HEK293 (cell line): ENCODE data around the gene SOS2.

Experiments used
- GLIS1 ChIP-seq: fragments of 450-650 bp; formaldehyde crosslinking; IDR thresholded peaks from 2 replicates; pipeline ENCODE4 v1.5.1; 2016; ENCODE audit warnings: missing biosample characterization, missing genetic modification characterization
- GLIS2 ChIP-seq: fragments of 450-650 bp; formaldehyde crosslinking; IDR thresholded peaks from 2 replicates; pipeline ENCODE4 v1.5.1; 2016; ENCODE audit warnings: missing biosample characterization, missing genetic modification characterization
- KLF1 ChIP-seq: fragments of 450-650 bp; formaldehyde crosslinking; IDR thresholded peaks from 2 replicates; pipeline ENCODE4 v1.5.1; 2016; ENCODE audit warnings: missing biosample characterization, missing genetic modification characterization
- KLF10 ChIP-seq: fragments of 450-650 bp; IDR thresholded peaks from 2 replicates; pipeline ENCODE4 v1.5.1; 2018; ENCODE audit warnings: missing biosample characterization, mild to moderate bottlenecking, missing genetic modification characterization
- KLF16 ChIP-seq: fragments of 450-650 bp; formaldehyde crosslinking; IDR thresholded peaks from 2 replicates; pipeline ENCODE4 v1.5.1; 2017; ENCODE audit warnings: missing biosample characterization, missing genetic modification characterization
- KLF7 ChIP-seq: fragments of 450-650 bp; formaldehyde crosslinking; IDR thresholded peaks from 2 replicates; pipeline ENCODE4 v1.5.1; 2016; ENCODE audit warnings: missing biosample characterization, missing genetic modification characterization, borderline replicate concordance
- KLF8 ChIP-seq: fragments of 450-650 bp; formaldehyde crosslinking; IDR thresholded peaks from 2 replicates; pipeline ENCODE4 v1.5.1; 2016; ENCODE audit warnings: missing biosample characterization, missing genetic modification characterization
- KLF9 ChIP-seq: fragments of 450-650 bp; formaldehyde crosslinking; IDR thresholded peaks from 2 replicates; pipeline ENCODE4 v1.5.1; 2016; ENCODE audit warnings: missing biosample characterization, missing genetic modification characterization, low read depth
- OSR2 ChIP-seq: fragments of 450-650 bp; formaldehyde crosslinking; IDR thresholded peaks from 2 replicates; pipeline ENCODE4 v1.5.1; 2016; ENCODE audit warnings: missing biosample characterization, missing genetic modification characterization
- PRDM10 ChIP-seq: fragments of 450-650 bp; formaldehyde crosslinking; IDR thresholded peaks from 2 replicates; pipeline ENCODE4 v1.5.1; 2016; ENCODE audit warnings: missing biosample characterization, missing genetic modification characterization
- SCRT2 ChIP-seq: fragments of 450-650 bp; formaldehyde crosslinking; IDR thresholded peaks from 2 replicates; pipeline ENCODE4 v1.5.1; 2016; ENCODE audit warnings: missing biosample characterization, missing genetic modification characterization
- SP2 ChIP-seq: fragments of 450-650 bp; formaldehyde crosslinking; IDR thresholded peaks from 2 replicates; pipeline ENCODE4 v1.5.1; 2016; ENCODE audit warnings: missing biosample characterization, missing genetic modification characterization
- SP3 ChIP-seq: fragments of 450-650 bp; formaldehyde crosslinking; IDR thresholded peaks from 2 replicates; pipeline ENCODE4 v1.5.1; 2016; ENCODE audit warnings: missing biosample characterization, missing genetic modification characterization
- SP7 ChIP-seq: fragments of 450-650 bp; formaldehyde crosslinking; IDR thresholded peaks from 2 replicates; pipeline ENCODE4 v1.5.1; 2016; ENCODE audit warnings: missing biosample characterization, missing genetic modification characterization
- YY1 ChIP-seq: fragments of 450-650 bp; formaldehyde crosslinking; IDR thresholded peaks from 2 replicates; pipeline ENCODE4 v1.5.1; 2018; ENCODE audit warnings: missing biosample characterization, missing genetic modification characterization
- ZBTB17 ChIP-seq: fragments of 450-650 bp; formaldehyde crosslinking; IDR thresholded peaks from 2 replicates; pipeline ENCODE4 v1.5.1; 2016; ENCODE audit warnings: missing biosample characterization, missing genetic modification characterization
- ZBTB21 ChIP-seq: fragments of 450-650 bp; formaldehyde crosslinking; IDR thresholded peaks from 2 replicates; pipeline ENCODE4 v1.5.1; 2017; ENCODE audit warnings: missing biosample characterization, missing genetic modification characterization
- ZFP69B ChIP-seq: fragments of 450-650 bp; formaldehyde crosslinking; IDR thresholded peaks from 2 replicates; pipeline ENCODE4 v1.5.1; 2016; ENCODE audit warnings: missing biosample characterization, missing genetic modification characterization
- ZNF169 ChIP-seq: fragments of 450-650 bp; formaldehyde crosslinking; IDR thresholded peaks from 2 replicates; pipeline ENCODE4 v1.5.1; 2016; ENCODE audit warnings: missing biosample characterization, missing genetic modification characterization
- ZNF239 ChIP-seq: fragments of 450-650 bp; formaldehyde crosslinking; IDR thresholded peaks from 2 replicates; pipeline ENCODE4 v1.5.1; 2016; ENCODE audit warnings: missing biosample characterization, missing genetic modification characterization
- ZNF335 ChIP-seq: fragments of 450-650 bp; formaldehyde crosslinking; conservative IDR thresholded peaks from 2 replicates; pipeline ENCODE4 v1.5.1; 2016; ENCODE audit warnings: missing biosample characterization, missing genetic modification characterization
- ZNF341 ChIP-seq: fragments of 450-650 bp; formaldehyde crosslinking; IDR thresholded peaks from 2 replicates; pipeline ENCODE4; 2016; ENCODE audit warnings: low read depth, missing biosample characterization, missing genetic modification characterization
- ZNF473 ChIP-seq: fragments of 450-650 bp; formaldehyde crosslinking; IDR thresholded peaks from 2 replicates; pipeline ENCODE4 v1.5.1; 2017; ENCODE audit warnings: missing biosample characterization, missing genetic modification characterization
- ZNF501 ChIP-seq: fragments of 450-650 bp; formaldehyde crosslinking; IDR thresholded peaks from 2 replicates; pipeline ENCODE4 v1.5.1; 2016; ENCODE audit warnings: missing biosample characterization, missing genetic modification characterization
- ZNF561 ChIP-seq: fragments of 450-650 bp; IDR thresholded peaks from 2 replicates; pipeline ENCODE4 v1.5.1; 2018; ENCODE audit warnings: missing biosample characterization, missing genetic modification characterization, borderline replicate concordance
- ZNF580 ChIP-seq: fragments of 450-650 bp; formaldehyde crosslinking; IDR thresholded peaks from 2 replicates; pipeline ENCODE4 v1.5.1; 2016; ENCODE audit warnings: missing biosample characterization, missing genetic modification characterization
- ZNF600 ChIP-seq: fragments of 450-650 bp; formaldehyde crosslinking; IDR thresholded peaks from 2 replicates; pipeline ENCODE4 v1.5.1; 2016; ENCODE audit warnings: missing biosample characterization, missing genetic modification characterization
- ZNF629 ChIP-seq: fragments of 450-650 bp; formaldehyde crosslinking; IDR thresholded peaks from 2 replicates; pipeline ENCODE4 v1.5.1; 2017; ENCODE audit warnings: missing biosample characterization, missing genetic modification characterization
- ZNF660 ChIP-seq: fragments of 450-650 bp; IDR thresholded peaks from 2 replicates; pipeline ENCODE4 v1.5.1; 2018; ENCODE audit warnings: missing biosample characterization, mild to moderate bottlenecking, missing genetic modification characterization
- ZNF670 ChIP-seq: fragments of 450-650 bp; formaldehyde crosslinking; IDR thresholded peaks from 2 replicates; pipeline ENCODE4 v1.5.1; 2016; ENCODE audit warnings: missing biosample characterization, missing genetic modification characterization, low read depth
- ZNF747 ChIP-seq: fragments of 450-650 bp; formaldehyde crosslinking; IDR thresholded peaks from 2 replicates; pipeline ENCODE4 v1.5.1; 2016; ENCODE audit warnings: missing biosample characterization, missing genetic modification characterization
- ZNF777 ChIP-seq: fragments of 450-650 bp; formaldehyde crosslinking; IDR thresholded peaks from 2 replicates; pipeline ENCODE4 v1.5.1; 2017; ENCODE audit warnings: missing biosample characterization, missing genetic modification characterization, borderline replicate concordance
- ZNF843 ChIP-seq: fragments of 450-650 bp; formaldehyde crosslinking; IDR thresholded peaks from 2 replicates; pipeline ENCODE4 v1.5.1; 2016; ENCODE audit warnings: missing biosample characterization, missing genetic modification characterization
- ZXDB ChIP-seq: fragments of 450-650 bp; formaldehyde crosslinking; IDR thresholded peaks from 2 replicates; pipeline ENCODE4 v1.5.1; 2016; ENCODE audit warnings: missing biosample characterization, missing genetic modification characterization
- TF ChIP-seq, protein P1 (sequence below): sonication (generic); formaldehyde crosslinking; IDR thresholded peaks from 2 replicates; pipeline ENCODE4 v1.8.1; 2022; ENCODE audit warnings: mild to moderate bottlenecking, moderate library complexity, missing genetic modification reagents
- TF ChIP-seq, protein P2 (sequence below): fragments of 450-650 bp; formaldehyde crosslinking; optimal IDR thresholded peaks from 2 replicates; pipeline ENCODE3; 2016; ENCODE audit warnings: missing biosample characterization, mild to moderate bottlenecking, missing genetic modification characterization

The SOS2 gene

DNA sequence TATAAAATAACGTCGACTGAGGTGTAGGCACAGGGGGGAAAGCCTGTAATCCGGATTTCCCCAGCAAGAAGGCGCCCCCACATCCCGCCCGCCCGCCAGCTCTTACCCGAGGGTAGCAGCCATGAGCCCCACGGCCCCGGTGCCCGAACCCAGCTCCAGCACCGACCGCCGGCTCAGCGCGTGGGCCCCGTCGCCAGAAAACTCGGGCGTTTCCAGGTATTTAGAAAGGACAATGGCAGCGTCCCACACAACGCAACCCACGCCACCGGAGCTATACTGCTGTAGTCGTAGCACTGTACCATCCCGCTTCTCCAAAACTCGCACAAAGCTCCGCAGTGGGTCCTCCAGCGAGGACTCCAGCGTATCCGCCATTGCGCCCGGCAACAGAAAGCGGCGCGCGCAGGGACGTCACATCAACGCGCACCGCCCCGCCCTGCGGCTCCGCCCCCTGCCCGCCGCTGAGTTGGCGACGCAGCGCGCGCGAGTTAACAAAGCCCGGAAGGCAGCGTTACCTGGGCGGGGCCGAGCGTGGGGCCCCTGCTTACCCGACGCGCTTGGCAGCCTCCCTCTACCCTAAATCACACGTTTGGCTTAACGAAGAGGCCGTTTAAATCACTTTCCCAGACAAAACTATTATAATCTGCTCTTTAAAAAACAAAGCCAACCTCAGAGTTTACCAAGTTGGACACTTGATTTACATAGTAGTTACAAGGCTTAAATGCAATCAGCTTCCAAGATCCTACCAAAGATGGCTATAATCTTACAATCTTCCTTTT lies 115.0 kb downstream of the SOS2 start, which contains the start of gene VCPKMT (continued):
- TF ChIP-seq ZNF580 (tag by site-specific recombination): peak; percentile 58; the same call in 1 of the 2 replicates
- no peak for TF ChIP-seq ZNF239 (tag by site-specific recombination)
- TF ChIP-seq, protein P1, sequence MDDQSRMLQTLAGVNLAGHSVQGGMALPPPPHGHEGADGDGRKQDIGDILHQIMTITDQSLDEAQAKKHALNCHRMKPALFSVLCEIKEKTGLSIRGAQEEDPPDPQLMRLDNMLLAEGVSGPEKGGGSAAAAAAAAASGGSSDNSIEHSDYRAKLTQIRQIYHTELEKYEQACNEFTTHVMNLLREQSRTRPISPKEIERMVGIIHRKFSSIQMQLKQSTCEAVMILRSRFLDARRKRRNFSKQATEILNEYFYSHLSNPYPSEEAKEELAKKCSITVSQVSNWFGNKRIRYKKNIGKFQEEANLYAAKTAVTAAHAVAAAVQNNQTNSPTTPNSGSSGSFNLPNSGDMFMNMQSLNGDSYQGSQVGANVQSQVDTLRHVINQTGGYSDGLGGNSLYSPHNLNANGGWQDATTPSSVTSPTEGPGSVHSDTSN (CRISPR knock-in tag): 0 out of 2 replicates have a peak, but pooled peaks have one; percentile 67
- peak; percentile 77 for TF ChIP-seq ZFP69B (tag by site-specific recombination)
- 0 out of 2 replicates have a peak, but pooled peaks have one; percentile 23 for TF ChIP-seq GLIS2 (tag by site-specific recombination)
- TF ChIP-seq ZBTB17 (tag by site-specific recombination): peak; percentile 39; the same call in 1 of the 2 replicates
- 0 out of 2 replicates have a peak, but pooled peaks have one; percentile 44 for TF ChIP-seq SCRT2 (tag by site-specific recombination)
- peak; percentile 44 for TF ChIP-seq PRDM10 (tag by site-specific recombination)
- no peak for TF ChIP-seq ZNF169
- peak; percentile 37; the same call in 1 of the 2 replicates for TF ChIP-seq GLIS1 (tag by site-specific recombination)
- peak; percentile 73 for TF ChIP-seq KLF16 (tag by site-specific recombination)
- TF ChIP-seq YY1 (tag by site-specific recombination): peak; percentile 86
- no peak for TF ChIP-seq ZNF561 (tag by site-specific recombination)
- TF ChIP-seq ZNF660: 0 out of 2 replicates have a peak, but pooled peaks have one; percentile 49
- TF ChIP-seq ZBTB21 (tag by site-specific recombination): peak; percentile 27; the same call in 1 of the 2 replicates
- peak; percentile 86 for TF ChIP-seq ZXDB
- 0 out of 2 replicates have a peak, but pooled peaks have one; percentile 13 for TF ChIP-seq ZNF341 (tag by site-specific recombination)
- TF ChIP-seq KLF10 (tag by site-specific recombination): peak; percentile 37; the same call in 1 of the 2 replicates
- 0 out of 2 replicates have a peak, but pooled peaks have one; percentile 19 for TF ChIP-seq ZNF843 (tag by site-specific recombination)
- TF ChIP-seq SP7 (tag by site-specific recombination): peak; percentile 79
- peak; percentile 87 for TF ChIP-seq KLF1 (tag by site-specific recombination)
- peak; percentile 83 for TF ChIP-seq SP2 (tag by site-specific recombination)
- TF ChIP-seq, protein P2, sequence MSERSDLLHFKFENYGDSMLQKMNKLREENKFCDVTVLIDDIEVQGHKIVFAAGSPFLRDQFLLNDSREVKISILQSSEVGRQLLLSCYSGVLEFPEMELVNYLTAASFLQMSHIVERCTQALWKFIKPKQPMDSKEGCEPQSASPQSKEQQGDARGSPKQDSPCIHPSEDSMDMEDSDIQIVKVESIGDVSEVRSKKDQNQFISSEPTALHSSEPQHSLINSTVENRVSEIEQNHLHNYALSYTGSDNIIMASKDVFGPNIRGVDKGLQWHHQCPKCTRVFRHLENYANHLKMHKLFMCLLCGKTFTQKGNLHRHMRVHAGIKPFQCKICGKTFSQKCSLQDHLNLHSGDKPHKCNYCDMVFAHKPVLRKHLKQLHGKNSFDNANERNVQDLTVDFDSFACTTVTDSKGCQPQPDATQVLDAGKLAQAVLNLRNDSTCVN (tag by site-specific recombination): peak; percentile 92
- no peak for TF ChIP-seq ZNF747 (tag by site-specific recombination)
- TF ChIP-seq KLF8 (tag by site-specific recombination): peak; percentile 86
- TF ChIP-seq ZNF629: peak; percentile 81
- no peak for TF ChIP-seq ZNF670 (tag by site-specific recombination)
- peak; percentile 90 for TF ChIP-seq SP3 (tag by site-specific recombination)
- TF ChIP-seq ZNF335 (tag by site-specific recombination): peak; percentile 82
- TF ChIP-seq KLF7 (tag by site-specific recombination): peak; percentile 47; the same call in 1 of the 2 replicates
- TF ChIP-seq ZNF473: no peak
- TF ChIP-seq OSR2 (tag by site-specific recombination): 0 out of 2 replicates have a peak, but pooled peaks have one; percentile 13
- TF ChIP-seq KLF9 (tag by site-specific recombination): peak; percentile 92
- peak; percentile 68 for TF ChIP-seq ZNF600 (tag by site-specific recombination)
- TF ChIP-seq ZNF777 (tag by site-specific recombination): no peak
- TF ChIP-seq ZNF501: peak; percentile 51; the same call in 1 of the 2 replicates
